K562 (cell line): ENCODE data around the gene DTWD2. TPM values are rescaled to one million over a fixed set of nuclear protein-coding genes. Genes with fewer than 3 reads are reported as not detected.

Experiments used
- CEBPB ChIP-seq: fragments of 450-650 bp; IDR thresholded peaks from 2 replicates; pipeline ENCODE4 v1.6.1; 2016; ENCODE audit warnings: missing genetic modification characterization, missing compliant biosample characterization
- CHD1 ChIP-seq: fragments of 200-600 bp; sonication (generic); IDR thresholded peaks from one replicate; pipeline ENCODE4 v1.6.1; 2012; ENCODE audit warnings: mild to moderate bottlenecking, moderate library complexity, low read length, inconsistent platforms
- DNMT1 ChIP-seq: fragments of 450-650 bp; IDR thresholded peaks from 2 replicates; pipeline ENCODE4 v1.6.1; 2016; ENCODE audit warnings: antibody characterized with exemption, mild to moderate bottlenecking
- ETV5 ChIP-seq: sonication (generic); formaldehyde crosslinking; IDR thresholded peaks from 2 replicates; pipeline ENCODE4 v1.4.0; 2020; ENCODE audit warnings: low read depth, mild to moderate bottlenecking, missing genetic modification reagents
- FOXP1 ChIP-seq: sonication (generic); formaldehyde crosslinking; IDR thresholded peaks from 2 replicates; pipeline ENCODE4 v1.8.0; 2022; ENCODE audit warnings: mild to moderate bottlenecking, missing genetic modification reagents
- ILF3 ChIP-seq: fragments of 450-650 bp; IDR thresholded peaks from 2 replicates; pipeline ENCODE4 v1.6.1; 2018; ENCODE audit warnings: antibody characterized with exemption, mild to moderate bottlenecking, moderate library complexity, borderline replicate concordance
- KAT7 ChIP-seq: sonication (generic); formaldehyde crosslinking; IDR thresholded peaks from 2 replicates; pipeline ENCODE4 v1.8.0; 2022; ENCODE audit warnings: missing genetic modification reagents, mild to moderate bottlenecking, borderline replicate concordance
- KDM5B ChIP-seq: fragments of 200-600 bp; sonication (generic); IDR thresholded peaks from 2 replicates; pipeline ENCODE4 v1.6.1; 2012; ENCODE audit warnings: low read depth, mild to moderate bottlenecking, moderate library complexity, low read length, control low read depth, inconsistent platforms; ENCODE audit not compliant: insufficient replicate concordance
- PTRF ChIP-seq: fragments of 450-650 bp; IDR thresholded peaks from 2 replicates; pipeline ENCODE4 v1.6.1; 2016; ENCODE audit warnings: mild to moderate bottlenecking, missing genetic modification characterization, missing compliant biosample characterization
- RBM22 ChIP-seq: fragments of 200-400 bp; formaldehyde crosslinking; IDR thresholded peaks from 2 replicates; pipeline ENCODE4 v1.6.1; 2018; ENCODE audit warnings: low read length, low read depth; ENCODE audit not compliant: poor library complexity, severe bottlenecking
- TAF1 ChIP-seq: IDR thresholded peaks from 2 replicates; pipeline ENCODE4 v1.6.1; 2011; ENCODE audit warnings: mild to moderate bottlenecking, low read length, moderate library complexity; ENCODE audit not compliant: insufficient read depth, control insufficient read depth, severe bottlenecking; ENCODE audit errors: extremely low read depth
- TCF15 ChIP-seq: fragments of 250-450 bp; sonication (Bioruptor Pico); IDR thresholded peaks from 2 replicates; pipeline ENCODE4 v1.8.0; 2022; ENCODE audit warnings: moderate library complexity, mild to moderate bottlenecking, inconsistent platforms
- TFAM ChIP-seq: fragments of 250-450 bp; sonication (Bioruptor Pico); conservative IDR thresholded peaks from 2 replicates; pipeline ENCODE4 v1.5.0; 2021; ENCODE audit warnings: mild to moderate bottlenecking, moderate library complexity
- UBTF ChIP-seq, 2 experiments: IDR thresholded peaks; 2 replicates each; pipeline ENCODE4 v1.6.1; 2012; ENCODE audit warnings: improper control_type of control experiment in 2 of 2, low read depth in 2 of 2, low read length in 2 of 2, borderline replicate concordance in 1 of 2
- ZNF224 ChIP-seq: sonication (generic); formaldehyde crosslinking; IDR thresholded peaks from 2 replicates; pipeline ENCODE4 v1.8.0; 2022; ENCODE audit warnings: mild to moderate bottlenecking, missing genetic modification reagents
- ZNF512 ChIP-seq: IDR thresholded peaks from 2 replicates; pipeline ENCODE4 v1.6.1; 2016; ENCODE audit warnings: missing genetic modification characterization, missing compliant biosample characterization
- ZNF764 ChIP-seq: fragments of 250-450 bp; sonication (Bioruptor Pico); IDR thresholded peaks from 2 replicates; pipeline ENCODE4 v1.4.0; 2020; ENCODE audit warnings: low read depth, mild to moderate bottlenecking, moderate library complexity
- ZNF766 ChIP-seq: fragments of 200-800 bp; sonication (Bioruptor generic); conservative IDR thresholded peaks from 2 replicates; pipeline ENCODE4 v1.6.1; 2016; ENCODE audit warnings: missing genetic modification characterization, missing compliant biosample characterization
- polyA plus RNA-seq, 8 experiments: library from polyadenylated mRNA; depleted of rRNA in 4 of 8; stranded (reverse) in 5 of 8; unstranded in 3 of 8; fragments of >200 nt; fragmentation: Nextera tagmentation in 2 of 8; fragmentation: Illumina TruSeq in 1 of 8; extraction: Ambion mirVana in 2 of 8; extraction: Trizol in 1 of 8; gene quantifications; 2 replicates each; pipeline versions ENCODE4 v1.2.1 to v1.2.3, GENCODE V29; 2011 to 2014; ENCODE audit warnings: inconsistent platforms in 1 of 8, missing spikeins in 1 of 8
- total RNA-seq, 7 experiments: library from RNA; depleted of rRNA in 6 of 7; stranded (reverse); fragments of >200 nt in 6 of 7; fragmentation: Illumina TruSeq in 2 of 7; extraction: Trizol in 2 of 7; gene quantifications; 2 replicates each; pipeline versions ENCODE4 v1.2.1 to v1.2.3, GENCODE V29; 2011 to 2021; ENCODE audit warnings: low replicate concordance in 1 of 7
- TF ChIP-seq, protein P1 (sequence below): sonication (generic); formaldehyde crosslinking; IDR thresholded peaks from 2 replicates; pipeline ENCODE4 v1.8.0; 2022; ENCODE audit warnings: mild to moderate bottlenecking, low read depth, missing genetic modification reagents
- TF ChIP-seq, protein P2 (sequence below): fragments of 450-650 bp; IDR thresholded peaks from 2 replicates; pipeline ENCODE4 v1.6.1; 2017; ENCODE audit warnings: mild to moderate bottlenecking, moderate library complexity

DTWD2 gene
- total and polyA plus RNA-seq, 9 of the 15 experiments (the other 6 are each of a cell fraction or from before 2014, with no cell fraction given) = 0.99 to 10.8 (median 4.1) TPM

- TF ChIP-seq UBTF (IDR thresholded peaks at IDR 0.05; ENCODE audit: borderline replicate concordance in 1 of 2, low read depth in 2 of 2, low read length in 2 of 2) (peak; percentile 67 to 83; a peak in 2 of 4 replicates), RBM22 (peak; percentile 65), CEBPB (peak; percentile 51), ILF3 (peak; percentile 97), ZNF764 (CRISPR knock-in tag) (no peak), TFAM (CRISPR knock-in tag) (no peak), TAF1 (peak; percentile 52), DNMT1 (no peak), ZNF512 (tag) (no peak), ZNF766 (no peak), KAT7 (CRISPR knock-in tag) (peak; percentile 83; the same call in 1 of the 2 replicates), FOXP1 (CRISPR knock-in tag) (peak; percentile 86; the same call in 1 of the 2 replicates), KDM5B (peak; percentile 64), TCF15 (CRISPR knock-in tag) (no peak), PTRF (no peak), CHD1 (no peak), ZNF224 (CRISPR knock-in tag) (no peak), ETV5 (CRISPR knock-in tag) (no peak; the same call in 1 of the 2 replicates)
- TF ChIP-seq, protein P1, sequence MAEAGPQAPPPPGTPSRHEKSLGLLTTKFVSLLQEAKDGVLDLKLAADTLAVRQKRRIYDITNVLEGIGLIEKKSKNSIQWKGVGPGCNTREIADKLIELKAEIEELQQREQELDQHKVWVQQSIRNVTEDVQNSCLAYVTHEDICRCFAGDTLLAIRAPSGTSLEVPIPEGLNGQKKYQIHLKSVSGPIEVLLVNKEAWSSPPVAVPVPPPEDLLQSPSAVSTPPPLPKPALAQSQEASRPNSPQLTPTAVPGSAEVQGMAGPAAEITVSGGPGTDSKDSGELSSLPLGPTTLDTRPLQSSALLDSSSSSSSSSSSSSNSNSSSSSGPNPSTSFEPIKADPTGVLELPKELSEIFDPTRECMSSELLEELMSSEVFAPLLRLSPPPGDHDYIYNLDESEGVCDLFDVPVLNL (CRISPR knock-in tag) = no peak
- TF ChIP-seq, protein P2, sequence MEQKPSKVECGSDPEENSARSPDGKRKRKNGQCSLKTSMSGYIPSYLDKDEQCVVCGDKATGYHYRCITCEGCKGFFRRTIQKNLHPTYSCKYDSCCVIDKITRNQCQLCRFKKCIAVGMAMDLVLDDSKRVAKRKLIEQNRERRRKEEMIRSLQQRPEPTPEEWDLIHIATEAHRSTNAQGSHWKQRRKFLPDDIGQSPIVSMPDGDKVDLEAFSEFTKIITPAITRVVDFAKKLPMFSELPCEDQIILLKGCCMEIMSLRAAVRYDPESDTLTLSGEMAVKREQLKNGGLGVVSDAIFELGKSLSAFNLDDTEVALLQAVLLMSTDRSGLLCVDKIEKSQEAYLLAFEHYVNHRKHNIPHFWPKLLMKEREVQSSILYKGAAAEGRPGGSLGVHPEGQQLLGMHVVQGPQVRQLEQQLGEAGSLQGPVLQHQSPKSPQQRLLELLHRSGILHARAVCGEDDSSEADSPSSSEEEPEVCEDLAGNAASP = no peak
These were observed at the start of gene DTWD2 (continued) for GRCh38 chr5:118987988-118988865.
